Uterus (tissue), 4 donors: ENCODE data around the gene C15orf39. TPM values are rescaled to one million over a fixed set of nuclear protein-coding genes. Genes with fewer than 3 reads are reported as not detected.
"Not testable (repeated sequence)": the region's sequence is repeated elsewhere in the genome, so short reads cannot be mapped to it uniquely, and the experiment has no call there.

ENCODE experiments used
- DNase-seq, 2 donors: peaks; one replicate each; pipeline ENCODE4 v3.0.0-alpha.2; 2019 to 2020
- H3K27ac ChIP-seq, 2 donors: fragments of 200-600 bp; sonication (generic); 1 replicate in 1 of 2; 2 replicates in 1 of 2; pipeline ENCODE4 v1.5.1; 2016 to 2018
- H3K27me3 ChIP-seq, 2 donors: fragments of 200-600 bp; sonication (generic); one replicate each; pipeline ENCODE4 v1.5.1; 2018 to 2019; ENCODE audit warnings: control low read depth in 1 of 2
- H3K36me3 ChIP-seq, 2 donors: fragments of 200-600 bp; sonication (generic); one replicate each; pipeline ENCODE4 v1.5.1; 2019; ENCODE audit warnings: control low read depth in 1 of 2
- H3K4me1 ChIP-seq, 2 donors: fragments of 200-600 bp; sonication (generic); one replicate each; pipeline ENCODE4 v1.5.1; 2018 to 2019; ENCODE audit warnings: control low read depth in 1 of 2
- H3K4me3 ChIP-seq, 2 donors: fragments of 200-600 bp; sonication (generic); 1 replicate in 1 of 2; 2 replicates in 1 of 2; pipeline ENCODE4 v1.5.1; 2018 to 2019; ENCODE audit warnings: mild to moderate bottlenecking in 1 of 2
- H3K9me3 ChIP-seq, 2 donors: fragments of 200-600 bp; sonication (generic); one replicate each; pipeline ENCODE4 v1.5.1; 2019; ENCODE audit warnings: control low read depth in 1 of 2
- POLR2A ChIP-seq, 2 donors: fragments of 450-650 bp; IDR thresholded peaks; one replicate each; pipeline ENCODE4 v1.6.1; 2016; ENCODE audit warnings: antibody characterized with exemption in 2 of 2, mild to moderate bottlenecking in 1 of 2, moderate library complexity in 1 of 2
- intact Hi-C: fragments of 100-400 bp; cut with DNase I; formaldehyde crosslinking; loops from one replicate; pipeline ENCODE4 v1.15.1; 2023; ENCODE audit warnings: low total_unique reads
- total RNA-seq, 4 donors: library from RNA; depleted of rRNA in 3 of 4; stranded (reverse); fragments of >200 nt in 3 of 4; gene quantifications; one replicate each; pipeline versions ENCODE4 v1.1.0 to v1.2.4, GENCODE V29; 2014 to 2023
- TF ChIP-seq, protein P1 (sequence below), 4 experiments: fragments of 200-600 bp in 2 of 4; fragments of 450-650 bp in 2 of 4; sonication (generic) in 2 of 4; IDR thresholded peaks; one replicate each; pipeline ENCODE4 v1.5.1; 2016 to 2019; ENCODE audit warnings: antibody characterized with exemption in 4 of 4, mild to moderate bottlenecking in 2 of 4, moderate library complexity in 1 of 4
- donor health status: DM: yes; HTN: yes; CAD: no.

The C15orf39 gene
- total RNA-seq, 4 donors from 2014 or later: 4.6 to 43.9 (median 14.1) TPM

DNA sequence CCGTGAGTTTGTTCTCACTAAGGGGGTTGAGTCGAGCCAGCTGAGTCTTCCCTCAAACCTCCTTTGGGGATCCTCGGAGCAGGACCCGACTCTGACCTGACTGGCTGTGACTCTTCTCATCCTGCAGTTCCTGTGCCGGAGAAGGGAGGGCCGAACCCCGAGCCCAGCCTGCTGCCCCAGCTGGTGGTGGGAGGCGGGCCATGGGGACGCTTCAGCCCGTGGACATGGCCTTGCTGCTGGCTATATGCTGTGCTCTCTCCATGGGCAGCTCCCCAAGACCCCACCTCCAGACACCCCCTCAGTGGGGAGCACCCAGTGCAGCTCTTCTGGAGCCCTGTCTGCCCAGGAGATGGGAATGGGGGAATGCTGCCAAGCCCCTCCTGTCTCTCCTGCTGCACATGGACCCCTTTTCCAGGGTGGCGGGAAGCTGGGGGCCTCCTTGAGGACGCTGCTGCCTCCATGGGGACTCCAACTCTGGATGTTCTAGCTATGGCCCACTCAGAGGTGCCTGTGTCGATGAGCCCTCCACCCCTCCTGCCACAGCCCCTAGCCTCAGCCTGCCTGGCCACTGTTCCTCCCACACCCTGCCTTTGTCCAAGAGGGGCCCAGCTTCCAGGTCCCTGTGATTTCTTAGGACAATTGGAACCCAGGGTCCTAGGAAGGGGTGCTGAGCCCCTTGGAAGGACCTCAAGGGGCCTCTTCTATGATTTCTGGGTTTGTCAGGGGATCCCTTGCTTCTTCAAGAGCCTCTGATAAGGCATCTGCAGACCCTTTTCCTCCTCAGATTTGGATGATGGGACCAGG is 12.8 kb downstream of the C15orf39 start:
- Histone ChIP-seq H3K36me3 (no peaks in the 10 kb centered on the region), H3K4me3 (no peak overlapping the region), H3K9me3 (no peaks in the 10 kb centered on the region), H3K27me3 (no peaks in the 10 kb centered on the region), H3K27ac (no peak overlapping the region), H3K4me1 (peaks cover 0 to 10% of the 10 kb centered on the region in 2 donors)
- no peak for DNase-seq
- intact Hi-C loops: no loop called here
- TF ChIP-seq, protein P1, sequence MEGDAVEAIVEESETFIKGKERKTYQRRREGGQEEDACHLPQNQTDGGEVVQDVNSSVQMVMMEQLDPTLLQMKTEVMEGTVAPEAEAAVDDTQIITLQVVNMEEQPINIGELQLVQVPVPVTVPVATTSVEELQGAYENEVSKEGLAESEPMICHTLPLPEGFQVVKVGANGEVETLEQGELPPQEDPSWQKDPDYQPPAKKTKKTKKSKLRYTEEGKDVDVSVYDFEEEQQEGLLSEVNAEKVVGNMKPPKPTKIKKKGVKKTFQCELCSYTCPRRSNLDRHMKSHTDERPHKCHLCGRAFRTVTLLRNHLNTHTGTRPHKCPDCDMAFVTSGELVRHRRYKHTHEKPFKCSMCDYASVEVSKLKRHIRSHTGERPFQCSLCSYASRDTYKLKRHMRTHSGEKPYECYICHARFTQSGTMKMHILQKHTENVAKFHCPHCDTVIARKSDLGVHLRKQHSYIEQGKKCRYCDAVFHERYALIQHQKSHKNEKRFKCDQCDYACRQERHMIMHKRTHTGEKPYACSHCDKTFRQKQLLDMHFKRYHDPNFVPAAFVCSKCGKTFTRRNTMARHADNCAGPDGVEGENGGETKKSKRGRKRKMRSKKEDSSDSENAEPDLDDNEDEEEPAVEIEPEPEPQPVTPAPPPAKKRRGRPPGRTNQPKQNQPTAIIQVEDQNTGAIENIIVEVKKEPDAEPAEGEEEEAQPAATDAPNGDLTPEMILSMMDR (IDR thresholded peaks at IDR 0.05): no peak
- TF ChIP-seq POLR2A (IDR thresholded peaks at IDR 0.05): no peak

DNA sequence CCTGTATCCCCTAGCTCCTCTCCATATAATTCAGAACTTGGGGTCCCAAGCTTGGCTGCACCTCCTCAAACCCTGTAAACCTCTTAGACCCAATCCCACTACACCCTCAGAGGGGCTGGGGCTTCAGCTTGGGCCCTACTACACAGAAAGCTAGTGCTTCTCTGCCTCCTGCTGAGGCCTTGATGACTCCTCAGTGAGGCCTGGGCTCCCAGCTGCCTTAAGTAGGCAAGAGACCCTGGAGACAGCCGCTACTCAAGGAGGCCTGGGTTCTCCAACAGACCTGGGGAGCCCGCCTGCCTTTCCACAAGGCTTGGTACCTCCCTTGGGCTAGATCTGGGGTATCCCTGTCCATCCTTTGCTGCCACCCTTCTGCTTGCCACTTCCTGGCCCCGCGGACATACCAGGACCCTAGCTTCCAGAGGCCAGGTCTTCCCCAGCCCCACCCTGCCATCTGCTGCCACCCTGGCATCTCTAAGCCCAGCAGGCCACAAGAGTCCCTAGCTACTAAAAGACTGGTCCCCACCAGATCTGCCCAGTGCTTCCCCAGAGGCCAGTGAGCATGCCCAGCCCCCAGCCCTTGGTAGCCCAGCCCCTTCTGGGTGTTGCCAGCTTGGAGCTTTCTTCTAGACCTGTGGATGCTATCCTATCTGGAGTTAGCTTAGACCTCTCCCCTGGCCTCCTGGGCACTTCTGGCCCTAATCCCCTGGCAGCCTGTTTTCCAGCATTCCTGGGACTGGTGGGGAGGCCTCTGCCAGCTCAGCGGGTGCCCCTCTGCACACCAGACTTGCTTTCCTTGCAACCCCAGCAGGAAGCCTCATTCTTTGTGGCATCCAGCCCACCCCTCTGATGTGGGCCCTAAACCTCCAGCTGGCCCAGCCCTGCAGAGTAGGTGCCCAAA is 13.7 kb downstream of the C15orf39 start:
- DNase-seq: no peak

DNA sequence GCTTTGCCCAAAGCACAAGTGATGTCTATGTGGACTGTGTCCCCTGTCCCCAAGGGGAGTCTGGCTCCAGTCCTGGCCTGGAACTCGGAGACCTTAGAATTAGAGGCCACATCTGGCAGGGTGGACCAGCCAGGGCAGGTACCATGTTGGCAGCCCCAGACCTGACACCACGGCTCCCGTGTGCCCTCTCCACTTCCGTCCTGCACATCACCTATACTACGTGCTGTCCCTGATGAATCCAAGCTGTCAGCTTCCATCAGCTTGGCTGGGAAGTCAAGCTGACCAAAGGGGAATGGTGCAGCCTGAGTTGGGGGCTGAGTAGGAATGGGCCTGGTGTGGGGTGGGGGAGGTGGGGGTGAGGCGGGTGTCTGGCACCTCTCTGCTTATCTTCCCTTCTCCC is 15.3 kb downstream of the C15orf39 start:
- Histone ChIP-seq H3K4me1 (no peaks in the 10 kb centered on the region), H3K9me3 (no peaks in the 10 kb centered on the region), H3K27me3 (no peaks in the 10 kb centered on the region), H3K27ac (no peak overlapping the region), H3K4me3 (no peak overlapping the region), H3K36me3 (no peaks in the 10 kb centered on the region)
- DNase-seq: no peak
- no peak for TF ChIP-seq POLR2A (IDR thresholded peaks at IDR 0.05)
- TF ChIP-seq, protein P1 (IDR thresholded peaks at IDR 0.05): no peak
- intact Hi-C loops: no loop called here

More for the DNA sequence above, 13.7 kb downstream of the C15orf39 start:
- TF ChIP-seq POLR2A (IDR thresholded peaks at IDR 0.05): no peak
- TF ChIP-seq, protein P1 (IDR thresholded peaks at IDR 0.05): no peak
- Histone ChIP-seq H3K36me3 (no peaks in the 10 kb centered on the region), H3K27me3 (no peaks in the 10 kb centered on the region), H3K27ac (no peak overlapping the region), H3K4me1 (peaks cover 0 to 4% of the 10 kb centered on the region in 2 donors), H3K9me3 (no peaks in the 10 kb centered on the region), H3K4me3 (no peak overlapping the region)
- intact Hi-C loops: no loop called here

- H3K36me3 ChIP-seq, intact Hi-C loops, H3K9me3 ChIP-seq, H3K4me1 ChIP-seq, H3K4me3 ChIP-seq, H3K27me3 ChIP-seq, DNase-seq, H3K27ac ChIP-seq: not testable (repeated sequence)
These were observed 15.9 kb downstream of the C15orf39 start for GRCh38 chr15:75217574-75217973.

DNA sequence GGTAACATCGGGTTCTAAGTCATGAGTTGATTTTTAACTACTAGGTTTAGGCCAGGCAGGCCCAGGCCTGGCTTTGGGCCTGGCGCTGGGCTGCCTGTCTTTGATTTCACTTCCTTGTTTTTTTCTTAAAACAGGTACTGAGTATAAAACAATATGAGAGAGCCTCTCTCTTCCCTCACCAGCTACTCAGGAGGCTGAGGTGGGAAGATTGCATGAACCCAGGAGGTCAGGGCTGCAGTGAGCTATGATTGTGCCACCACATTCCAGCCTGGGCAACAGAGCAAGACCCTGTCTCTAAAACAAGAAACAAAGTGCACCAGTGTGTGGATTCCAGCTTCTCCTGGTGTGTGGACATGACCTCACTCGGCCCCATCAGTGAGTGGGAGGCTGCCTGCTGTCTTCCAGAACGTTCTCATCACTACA is 17.8 kb downstream of the C15orf39 start:
- intact Hi-C loops, H3K27ac ChIP-seq, H3K27me3 ChIP-seq, H3K9me3 ChIP-seq, DNase-seq, H3K4me1 ChIP-seq, H3K4me3 ChIP-seq, H3K36me3 ChIP-seq: not testable (repeated sequence)

DNA sequence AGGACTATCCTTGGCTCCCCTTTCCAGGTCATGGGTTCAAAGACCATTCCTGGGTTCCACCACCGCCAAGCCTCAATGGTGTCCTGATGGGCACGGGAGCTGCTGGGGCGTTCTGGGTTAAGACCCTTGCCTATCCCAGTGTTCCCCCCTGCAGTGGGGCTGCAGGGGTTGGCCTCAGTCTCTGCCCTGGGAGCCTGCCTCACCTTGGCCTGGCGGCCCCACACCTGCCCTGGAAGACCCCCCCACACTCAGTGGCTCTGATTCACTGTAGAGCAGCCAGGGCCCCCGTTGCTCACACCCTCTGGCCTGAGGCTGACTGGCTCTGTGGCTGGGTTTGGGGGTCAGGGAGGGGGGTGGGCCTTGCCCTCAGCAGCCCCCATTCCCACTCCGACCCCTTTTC is 22.0 kb downstream of the C15orf39 start:
- H3K9me3 ChIP-seq: no peaks in the 10 kb centered on the region
- no peaks in the 10 kb centered on the region for H3K36me3 ChIP-seq
- no peak overlapping the region for H3K27ac ChIP-seq
- no peak for DNase-seq
- TF ChIP-seq, protein P1 (IDR thresholded peaks at IDR 0.05): no peak
- TF ChIP-seq POLR2A (IDR thresholded peaks at IDR 0.05): no peak
- H3K4me3 ChIP-seq: no peak overlapping the region
- intact Hi-C loops: no loop called here
- H3K4me1 ChIP-seq: no peaks in the 10 kb centered on the region
- no peaks in the 10 kb centered on the region for H3K27me3 ChIP-seq
